Fibroblast of skin of left biceps (primary cell): ENCODE data around the gene KCNMB4.

Experiments used
- DNase-seq, 2 experiments: peaks; one replicate each; pipeline ENCODE4 v3.0.0-alpha.2; 2013; ENCODE audit warnings: low read depth in 2 of 2

KCNMB4 gene

GRCh38 chr12:70443062-70443673, 77.1 kb downstream of the KCNMB4 start:
- DNase-seq, result no peak

DNA sequence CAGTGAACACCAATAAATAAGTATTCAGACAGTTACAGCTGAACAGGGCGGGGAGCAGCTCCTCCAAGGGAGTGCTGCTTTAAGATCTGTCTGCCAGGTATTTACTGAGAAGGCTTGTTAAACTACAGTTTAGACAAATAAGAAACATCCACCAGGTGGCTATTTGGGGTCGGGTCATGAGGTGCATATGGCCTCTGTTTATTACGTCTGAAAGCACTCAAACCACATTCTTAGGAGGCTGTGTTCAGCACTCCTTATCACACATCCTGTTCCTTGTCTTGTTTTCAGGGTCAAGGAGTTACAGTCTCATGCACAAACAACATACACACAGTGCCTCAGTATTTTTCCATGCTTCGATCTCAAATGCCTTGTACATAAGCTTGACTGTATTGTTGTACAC, 78.8 kb downstream of the KCNMB4 start:
- DNase-seq, result no peak

- DNase-seq, result no peak
These were observed 82.3 kb downstream of the KCNMB4 start for GRCh38 chr12:70448371-70448770.

GRCh38 chr12:70449074-70449752, 83.1 kb downstream of the KCNMB4 start:
- DNase-seq, result no peak

- no peak for DNase-seq
These were observed 83.8 kb downstream of the KCNMB4 start for GRCh38 chr12:70449753-70450341.

DNA sequence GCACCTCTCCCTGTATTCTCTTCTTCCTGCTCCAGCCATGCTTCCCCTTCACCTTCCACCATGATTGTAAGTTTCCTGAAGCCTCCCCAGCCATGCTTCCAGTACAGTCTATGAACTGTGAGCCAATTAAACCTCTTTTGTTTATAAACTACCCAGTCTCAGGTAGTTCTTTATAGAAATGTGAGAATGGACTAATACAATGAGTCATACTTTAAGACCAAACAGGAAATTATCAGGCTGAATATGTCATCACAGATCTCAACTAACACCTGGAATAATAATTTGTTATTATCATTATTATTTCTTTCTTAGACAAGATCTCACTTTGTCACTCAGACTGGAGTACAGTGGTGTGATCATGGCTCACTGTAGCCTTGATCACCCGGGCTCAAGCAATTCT, 85.4 kb downstream of the KCNMB4 start:
- DNase-seq, result no peak

DNA sequence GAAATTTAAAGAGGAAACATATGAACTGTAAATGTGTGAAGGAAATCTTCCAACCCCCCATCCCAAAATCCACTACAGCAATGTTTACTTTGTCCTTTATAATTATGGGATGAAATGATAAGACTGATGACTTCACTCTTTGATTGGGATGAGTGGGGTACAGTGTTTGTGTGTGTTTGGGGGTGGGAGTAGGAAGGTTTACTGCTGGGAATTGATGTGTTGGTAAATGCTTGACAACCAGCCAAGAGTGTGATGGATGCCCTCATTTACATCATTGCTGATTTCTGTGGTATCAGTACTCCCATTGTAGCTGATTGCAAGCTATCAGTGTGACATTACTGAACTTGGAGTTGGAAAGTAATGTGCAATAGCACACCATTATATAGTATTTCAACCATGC, 90.9 kb downstream of the KCNMB4 start:
- DNase-seq, result no peak

GRCh38 chr12:70459786-70460185, 93.7 kb downstream of the KCNMB4 start:
- DNase-seq, result no peak

DNA sequence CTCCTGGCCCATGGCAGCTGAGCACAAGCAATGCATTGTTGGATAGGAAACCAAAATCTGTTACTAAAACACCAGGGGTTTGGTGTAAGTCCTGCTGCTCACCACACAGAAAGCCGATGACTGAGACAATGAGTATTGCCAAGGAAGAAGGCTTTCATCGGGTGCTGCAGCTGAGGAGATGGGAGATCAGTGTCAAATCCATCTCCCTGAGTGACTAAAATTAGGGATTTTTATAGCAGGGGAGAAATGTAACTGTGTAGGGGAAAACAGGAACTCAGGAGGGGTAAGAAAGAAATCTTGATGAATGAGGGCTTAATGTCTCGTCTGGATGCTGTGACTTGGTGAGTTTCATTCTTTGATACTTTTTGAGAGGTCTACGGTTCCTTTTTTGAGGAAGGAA, 97.9 kb downstream of the KCNMB4 start:
- DNase-seq, result no peak

DNA sequence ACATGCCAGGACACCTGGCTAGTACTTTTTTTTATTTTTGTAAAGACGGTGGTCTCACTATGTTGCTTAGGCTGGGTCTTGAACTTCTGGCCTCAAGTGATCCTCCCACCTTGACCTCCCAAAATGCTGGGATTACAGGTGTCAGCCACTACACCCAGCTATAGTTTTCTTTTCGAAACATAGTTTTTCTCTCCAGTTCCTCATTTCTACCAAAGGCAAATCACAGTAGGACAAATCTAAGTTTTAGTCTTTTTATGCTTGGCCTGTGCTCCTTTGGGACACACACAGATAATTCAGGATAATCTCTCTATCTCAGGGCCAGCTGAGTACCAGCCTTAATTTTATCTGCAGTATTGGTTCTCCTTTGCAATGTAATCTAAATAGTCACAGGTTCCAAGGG, 100.7 kb downstream of the KCNMB4 start:
- DNase-seq, result no peak

DNA sequence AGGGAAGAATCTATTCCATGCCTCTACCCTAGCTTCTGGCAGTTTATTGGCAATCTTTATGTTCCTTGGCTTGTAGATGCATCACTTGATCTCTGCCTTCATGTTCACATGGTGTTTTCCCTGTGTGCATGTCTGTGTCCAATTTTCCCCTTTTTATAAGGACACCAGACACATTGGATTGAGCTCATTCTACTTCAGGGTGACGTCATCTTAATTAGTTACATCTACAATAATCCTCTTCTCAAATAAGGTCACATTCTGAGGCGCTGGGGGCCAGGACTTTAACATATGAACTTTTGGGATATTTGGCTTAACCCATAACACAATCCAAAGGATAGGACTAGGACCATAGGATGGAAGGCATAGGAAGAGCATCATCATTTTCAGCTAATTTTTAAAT, 101.4 kb downstream of the KCNMB4 start:
- DNase-seq, result no peak

DNA sequence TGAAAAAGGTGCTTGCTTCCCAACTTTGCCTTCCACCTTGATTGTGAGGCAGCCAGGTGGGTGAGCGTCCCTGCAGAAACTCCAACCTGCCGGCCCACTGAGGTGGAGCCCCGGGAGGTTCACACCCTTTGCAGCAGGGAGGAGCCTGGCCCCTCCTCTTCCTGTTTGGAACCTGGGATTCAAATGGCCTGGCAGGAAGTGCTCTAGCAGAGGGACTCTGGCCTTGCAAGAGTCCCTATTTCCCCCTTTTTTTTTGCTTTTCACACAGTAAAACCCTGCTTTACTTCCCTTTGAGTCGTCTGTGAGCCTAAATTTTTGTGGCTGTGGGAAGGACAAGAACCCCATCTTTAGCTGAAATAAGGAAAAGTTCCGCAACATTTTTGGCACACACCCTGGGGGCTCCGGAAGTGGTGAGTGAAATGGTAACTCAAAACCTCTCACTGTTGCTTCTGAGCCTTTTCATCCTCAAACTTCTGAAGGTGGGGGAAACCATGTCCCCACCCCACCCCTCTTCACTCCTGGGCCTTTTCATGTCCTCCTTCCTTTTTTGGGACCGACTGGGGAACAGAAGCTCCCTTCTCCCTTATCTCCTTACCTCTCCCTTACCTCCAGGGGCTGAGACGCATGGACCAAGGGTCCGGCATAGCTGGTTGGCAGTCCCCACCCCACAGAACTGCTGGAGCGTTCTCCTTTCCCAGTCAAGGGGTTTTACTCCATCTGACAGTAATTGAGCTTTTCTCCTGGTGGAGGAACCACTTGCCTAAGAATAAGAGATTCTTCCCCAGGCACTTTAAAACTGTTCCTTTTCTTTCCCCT, 102.0 kb downstream of the KCNMB4 start:
- no peak for DNase-seq

DNA sequence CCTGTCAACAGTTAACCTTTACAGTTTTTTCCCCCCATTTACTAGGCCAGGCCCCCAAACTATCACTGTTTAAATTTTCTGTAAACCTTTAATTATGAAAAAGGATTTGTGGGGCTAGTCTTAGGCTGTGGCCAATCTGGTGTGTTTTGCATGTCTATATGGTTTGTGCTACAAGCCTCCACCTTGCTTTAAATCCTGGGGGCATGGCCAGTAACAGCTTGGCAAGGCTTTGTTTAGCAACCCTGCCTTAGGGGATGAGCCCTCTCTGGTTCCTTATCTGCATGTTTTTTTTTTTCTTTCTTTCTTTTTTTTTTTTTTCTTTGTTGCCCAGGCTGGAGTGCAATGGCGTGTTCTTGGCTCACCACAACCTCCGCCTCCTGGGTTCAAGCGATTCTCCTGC, 102.7 kb downstream of the KCNMB4 start:
- DNase-seq, result no peak

DNA sequence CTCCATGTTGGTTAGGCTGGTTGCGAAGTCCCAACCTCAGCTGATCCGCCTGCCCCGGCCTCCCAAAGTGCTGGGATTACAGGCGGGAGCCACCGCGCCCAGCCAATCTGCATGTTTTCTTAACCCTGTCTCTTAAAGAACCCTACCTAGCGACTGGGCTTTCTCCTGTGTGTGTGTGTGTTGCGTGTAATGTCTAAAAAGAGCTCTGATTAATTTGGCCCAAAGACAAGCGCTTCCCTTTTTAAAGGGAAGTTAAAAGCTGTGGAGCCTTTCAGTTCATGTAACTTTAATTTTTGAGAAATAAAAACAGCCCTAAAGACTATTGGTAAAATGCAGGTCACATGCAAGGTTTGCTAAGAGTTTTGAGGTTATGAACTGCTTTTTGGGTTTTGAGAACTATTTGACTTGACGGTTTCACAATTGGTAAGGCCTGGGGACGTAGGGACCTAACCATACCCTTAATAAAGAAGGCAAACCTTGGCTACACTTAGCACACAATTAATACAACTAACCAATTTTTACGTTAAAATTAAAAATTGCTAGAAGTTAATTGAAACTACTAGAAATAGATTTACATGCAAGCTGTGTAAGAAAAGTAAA, 103.2 kb downstream of the KCNMB4 start:
- DNase-seq, result no peak

GRCh38 chr12:70482764-70483163, 116.7 kb downstream of the KCNMB4 start:
- DNase-seq, result no peak
